HPDE6-E6E7 (cell line): ENCODE results near the gene GOLM1.

Source experiments
- DNase-seq: peaks from one replicate; pipeline ENCODE4 v3.0.0; 2011; ENCODE audit warnings: missing footprints; ENCODE audit errors: extremely low spot score

The GOLM1 gene

GRCh38 chr9:86046071-86046636 is 53.2 kb downstream of the GOLM1 start:
- DNase-seq, result no peak

- no peak for DNase-seq
Measured at GRCh38 chr9:86045654-86046053, 53.7 kb downstream of the GOLM1 start.

DNA sequence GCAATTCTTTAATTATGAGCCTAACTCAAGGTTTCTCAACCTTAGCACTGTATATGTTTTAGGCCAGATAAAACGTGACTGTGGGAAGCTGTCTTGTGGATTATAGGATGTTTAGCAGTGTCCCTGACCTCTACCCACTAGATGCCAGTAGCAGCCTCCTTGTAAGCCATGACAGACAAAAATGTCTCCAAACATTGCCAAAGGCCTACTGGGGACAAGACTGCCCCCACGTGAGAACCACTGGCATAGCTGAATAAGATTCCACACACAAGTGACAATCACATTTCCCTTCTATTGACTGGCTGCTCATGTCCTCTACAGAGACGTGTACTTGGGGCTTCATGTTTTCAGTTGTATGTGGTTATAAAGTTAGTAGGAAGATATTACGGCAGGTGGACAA is 55.4 kb downstream of the GOLM1 start:
- DNase-seq, result no peak

GRCh38 chr9:86043586-86043985 is 55.8 kb downstream of the GOLM1 start:
- DNase-seq, result no peak

DNA sequence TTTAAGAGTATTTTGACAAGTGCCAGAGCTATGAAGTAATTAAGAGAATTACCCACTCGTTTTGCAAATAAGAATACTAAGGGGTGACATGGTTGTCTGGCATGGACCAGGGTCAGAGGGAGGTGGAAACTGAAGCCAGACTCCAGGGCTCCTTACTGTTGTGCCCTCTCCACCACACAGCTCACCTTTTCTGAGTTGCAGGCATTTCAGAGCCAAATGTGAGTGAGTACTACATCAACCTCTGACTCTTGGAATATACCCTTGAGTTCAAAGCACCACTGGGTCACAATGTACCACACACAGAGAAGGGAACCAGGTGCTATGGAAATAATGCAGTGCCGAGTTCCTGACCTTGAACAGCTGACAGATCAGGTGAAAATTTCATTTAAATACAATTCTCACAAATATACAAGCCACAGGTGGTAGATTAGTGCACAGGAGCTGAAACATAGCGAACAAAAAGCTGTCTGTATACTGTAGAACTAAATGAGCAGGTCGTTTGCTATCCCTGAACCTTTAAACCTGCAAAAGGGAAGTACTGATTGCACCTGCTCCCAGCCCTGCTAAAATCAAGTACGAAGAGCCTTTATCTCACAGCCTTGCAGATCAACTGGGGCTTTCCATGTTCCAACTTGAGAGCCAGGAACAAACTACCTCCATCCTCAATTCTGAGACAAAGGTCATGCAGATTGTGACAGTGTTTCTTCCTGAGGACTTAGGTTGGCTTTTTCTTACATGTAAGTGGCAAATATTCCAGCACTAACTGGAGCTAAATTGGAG is 57.0 kb downstream of the GOLM1 start:
- no peak for DNase-seq

DNA sequence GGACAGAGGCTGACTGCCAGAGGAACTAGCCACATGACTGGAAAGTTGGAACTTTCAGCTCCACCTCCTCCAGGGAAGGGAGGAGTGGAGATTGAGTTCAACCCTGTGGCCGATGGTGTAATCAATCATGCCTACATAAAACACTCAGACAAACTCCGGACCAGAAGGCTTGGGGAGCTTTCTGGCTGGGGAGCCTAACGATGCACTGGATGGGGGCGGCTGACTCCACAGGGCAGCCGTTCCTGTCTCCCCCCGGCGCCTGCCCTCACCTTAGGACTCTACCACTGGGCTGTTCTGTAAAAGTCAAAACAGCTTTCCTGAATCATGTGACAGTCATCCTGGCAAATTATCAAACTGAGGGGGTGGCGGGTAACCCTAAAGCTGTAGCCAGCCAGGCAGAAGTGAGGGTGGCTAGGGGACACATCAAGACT is 58.0 kb downstream of the GOLM1 start:
- DNase-seq, result no peak

GRCh38 chr9:86040861-86041155 is 58.5 kb downstream of the GOLM1 start:
- no peak for DNase-seq

- no peak for DNase-seq
Measured at GRCh38 chr9:86039991-86040860, 59.1 kb downstream of the GOLM1 start.

DNA sequence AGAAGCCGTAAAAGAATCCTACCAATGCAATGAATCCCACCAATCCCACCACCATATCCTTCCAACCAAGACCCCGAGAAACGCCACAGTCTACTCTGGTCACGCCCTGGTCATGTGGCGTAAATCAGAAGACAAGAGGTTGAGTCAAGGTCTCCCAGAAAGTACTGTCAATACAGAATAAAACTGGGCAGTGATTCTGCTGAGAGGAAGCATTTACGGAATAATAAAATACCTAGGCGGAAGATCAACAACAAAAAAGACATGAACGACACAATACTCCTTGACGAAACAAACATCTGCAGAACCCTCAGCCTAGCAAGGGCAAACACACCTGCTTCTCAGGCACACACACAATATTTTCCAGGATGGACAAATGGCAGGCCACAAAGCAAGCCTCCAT is 62.8 kb downstream of the GOLM1 start:
- no peak for DNase-seq

GRCh38 chr9:86035827-86036440 is 63.4 kb downstream of the GOLM1 start:
- DNase-seq, result no peak

- DNase-seq, result peak; percentile 28
Measured at GRCh38 chr9:86034863-86035734, 64.3 kb downstream of the GOLM1 start.

DNA sequence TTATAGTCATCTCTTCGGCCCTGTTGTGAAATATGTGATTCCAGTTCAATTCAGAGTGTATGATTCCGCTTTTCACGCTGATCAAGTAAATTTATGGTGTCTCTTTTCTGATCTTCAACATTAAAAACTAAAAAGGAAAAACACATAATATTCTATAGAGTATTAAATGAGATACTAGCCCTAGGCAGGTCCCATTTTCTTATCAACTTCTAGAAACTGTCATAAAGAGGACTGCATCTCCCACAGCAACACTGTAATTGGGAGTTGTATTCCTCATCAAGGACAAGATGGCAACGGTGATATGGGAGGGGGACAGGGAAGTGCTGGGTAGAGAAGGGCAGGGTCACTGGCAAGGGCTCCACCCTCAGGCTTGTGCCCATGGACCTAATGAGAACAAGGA is 71.6 kb downstream of the GOLM1 start:
- DNase-seq, result no peak

- no peak for DNase-seq
Measured at GRCh38 chr9:86022687-86023266, 76.6 kb downstream of the GOLM1 start.

DNA sequence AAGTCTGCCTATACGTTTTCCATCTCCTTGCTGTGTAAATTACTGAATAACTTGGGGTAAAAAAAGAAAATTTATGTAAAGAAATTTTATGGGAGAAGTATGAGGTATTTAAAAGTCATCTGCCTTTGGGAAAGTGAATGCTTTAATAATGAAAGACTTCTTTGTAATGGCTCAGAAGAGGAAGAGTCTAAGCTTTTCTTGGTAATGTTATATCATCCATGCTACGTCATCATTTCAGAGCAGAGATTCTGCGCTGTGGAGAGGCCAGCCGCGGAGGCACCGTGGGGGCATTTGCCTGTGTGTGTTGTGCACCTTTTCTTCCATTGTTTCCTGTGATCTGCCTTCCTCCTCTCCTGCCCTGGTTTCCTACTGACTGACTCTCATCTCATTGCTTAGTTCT is 78.2 kb downstream of the GOLM1 start:
- DNase-seq, result no peak

DNA sequence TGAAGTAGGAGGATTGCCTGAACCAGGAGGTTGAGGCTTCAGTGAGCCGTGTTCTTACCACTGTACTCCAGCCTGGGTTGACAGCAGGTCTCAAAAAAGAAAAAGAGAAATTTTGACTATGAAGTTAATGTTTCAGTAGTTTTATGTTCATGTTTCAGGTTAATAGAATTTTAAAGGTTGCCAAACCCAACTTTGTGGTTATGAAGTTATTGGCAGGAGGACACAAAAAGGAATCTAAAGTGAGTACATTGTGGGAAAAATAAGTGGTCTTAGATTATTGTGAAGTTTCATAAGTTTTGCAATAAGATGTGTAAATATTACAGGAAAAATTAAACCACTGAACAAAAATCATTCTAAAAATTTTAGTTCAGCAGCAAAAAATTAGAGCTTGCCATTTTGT is 78.6 kb downstream of the GOLM1 start:
- DNase-seq, result no peak

DNA sequence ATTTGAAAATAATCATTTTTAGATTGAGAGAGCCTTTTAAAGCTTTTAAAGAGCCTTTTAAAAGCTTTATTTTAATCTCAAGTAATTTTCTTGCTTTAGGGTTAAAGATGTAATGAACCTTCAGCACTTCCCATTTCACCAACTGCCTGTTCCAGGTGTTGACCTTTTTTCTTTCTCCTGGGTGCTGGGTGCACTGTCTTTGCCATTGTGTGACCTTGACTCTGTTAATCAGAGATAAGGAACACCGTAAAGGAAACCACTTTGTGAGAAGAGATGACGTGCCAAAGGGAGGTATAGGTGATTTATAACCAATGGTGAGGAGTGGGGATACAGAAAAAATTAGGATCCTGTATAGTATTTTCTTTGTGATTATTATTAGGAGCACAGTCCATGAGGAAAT is 90.2 kb downstream of the GOLM1 start:
- no peak for DNase-seq

DNA sequence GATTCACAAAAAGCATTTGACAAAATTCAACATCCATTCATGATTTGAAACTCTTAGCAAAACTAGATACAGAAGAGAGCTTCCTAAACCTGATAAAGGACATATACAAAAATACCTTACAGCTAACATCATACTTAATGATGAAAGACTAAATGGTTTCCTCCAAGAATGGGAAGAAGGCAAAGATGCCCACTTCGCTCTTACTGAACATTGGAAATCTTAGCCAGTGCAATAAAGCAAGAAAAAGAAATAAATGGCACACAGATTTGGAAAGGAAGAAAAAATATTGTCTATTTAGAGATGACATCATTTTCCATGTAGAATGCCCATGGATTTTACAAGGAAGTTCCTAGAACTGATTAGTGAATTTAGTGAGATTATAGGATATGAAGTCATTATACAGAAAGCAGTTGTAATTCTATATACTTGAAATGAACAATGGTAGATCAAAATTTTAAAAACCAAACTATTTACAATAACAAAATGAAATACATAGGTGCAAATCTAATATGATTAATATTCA is 94.0 kb downstream of the GOLM1 start:
- no peak for DNase-seq

DNA sequence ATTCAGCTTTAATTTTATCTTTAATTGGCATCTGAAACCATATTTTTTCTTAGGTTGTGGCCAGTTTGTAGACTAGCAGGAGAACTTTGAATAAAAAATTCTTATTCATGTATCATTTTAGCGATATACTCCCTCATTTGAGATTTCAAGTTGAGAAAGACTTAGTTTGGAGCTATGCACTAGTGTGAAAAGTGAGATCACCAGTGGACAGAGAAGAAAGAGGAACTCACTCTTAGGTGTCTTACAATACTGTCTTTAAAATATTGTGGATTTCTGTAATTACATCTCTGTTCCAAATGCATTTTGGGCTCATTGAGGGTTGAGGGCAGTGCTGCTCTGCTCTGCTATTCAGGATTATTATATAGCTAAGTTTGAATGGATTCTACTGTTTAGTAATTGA is 103.8 kb downstream of the GOLM1 start:
- DNase-seq, result no peak

GRCh38 chr9:85995097-85995496 is 104.3 kb downstream of the GOLM1 start:
- no peak for DNase-seq

GRCh38 chr9:85994191-85994590 is 105.2 kb downstream of the GOLM1 start:
- DNase-seq, result no peak

DNA sequence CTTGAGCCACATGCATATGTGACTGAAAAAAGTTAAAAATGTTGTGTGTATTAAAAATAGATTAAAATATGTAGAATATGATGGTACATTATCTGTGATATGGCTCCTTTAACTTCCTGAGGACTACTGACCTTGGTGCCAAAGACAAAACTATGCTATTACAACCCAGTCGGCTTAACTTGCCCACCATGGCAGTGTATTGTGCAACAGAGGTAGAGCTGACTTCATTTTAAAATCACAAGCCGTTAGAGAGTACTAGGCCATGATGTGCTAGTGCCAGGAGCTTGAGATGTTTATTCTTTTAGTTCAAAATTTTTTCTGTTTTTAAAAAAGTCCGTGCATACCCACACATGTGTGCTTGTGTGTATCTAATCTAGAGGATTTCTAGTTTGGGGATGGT is 112.1 kb downstream of the GOLM1 start:
- DNase-seq, result no peak
